Endothelial cell of umbilical vein (primary cell): ENCODE data around the gene PIGO. TPM values are rescaled to one million over a fixed set of nuclear protein-coding genes. Genes with fewer than 3 reads are reported as not detected.

Experiments
- BruUV-seq: library from RNA; stranded (reverse); fragments of 400-500 nt; replicated peaks from 2 replicates; lab custom pipeline; 2021; lab: Mats Ljungman, UMichigan
- CTCF ChIA-PET: fragments of 300-600, 350-600 bp; sonication (Branson Sonifier 250); formaldehyde crosslinking; loops from one replicate; lab custom pipeline; 2021; ENCODE audit warnings: antibody characterized with exemption, inconsistent platforms; lab: Charles Lee
- POLR2A ChIA-PET: fragments of 300-600, 350-600 bp; sonication (Branson Sonifier 250); formaldehyde crosslinking; loops from one replicate; lab custom pipeline; 2021; ENCODE audit warnings: antibody characterized with exemption, inconsistent platforms; lab: Charles Lee
- DNase-seq: peaks from one replicate; pipeline ENCODE4 v3.0.0-alpha.2; 2011; ENCODE audit warnings: low read depth, low spot score
- FAIRE-seq: peaks from 2 replicates; lab custom pipeline; 2011; peaks lifted over from hg19 to GRCh38; lab: Jason Lieb, UNC
- H2AFZ ChIP-seq: 2 replicates; pipeline ENCODE4 v1.6.0; 2012; ENCODE audit warnings: low read depth, low read length, control low read depth, inconsistent platforms
- H3K27ac ChIP-seq: 2 replicates; pipeline ENCODE4 v1.5.1; 2011; ENCODE audit warnings: low read depth, mild to moderate bottlenecking, control low read depth, low read length, moderate library complexity; ENCODE audit not compliant: insufficient read depth
- H3K27me3 ChIP-seq, 2 experiments: 2 replicates each; pipeline versions ENCODE4 v1.6.0 to v1.6.1; 2011; ENCODE audit warnings: low read length in 2 of 2, mixed read lengths in 1 of 2; ENCODE audit not compliant: control insufficient read depth in 2 of 2, insufficient read depth in 2 of 2
- H3K36me3 ChIP-seq, 2 experiments: 2 replicates in 1 of 2; 3 replicates in 1 of 2; pipeline ENCODE4 v1.5.1; 2011; ENCODE audit warnings: low read length in 2 of 2, mild to moderate bottlenecking in 1 of 2, moderate library complexity in 1 of 2; ENCODE audit not compliant: control insufficient read depth in 2 of 2, insufficient read depth in 2 of 2; ENCODE audit errors: extremely low read depth in 1 of 2
- H3K4me1 ChIP-seq: 3 replicates; pipeline ENCODE4 v1.5.1; 2011; ENCODE audit warnings: mild to moderate bottlenecking, low read length; ENCODE audit not compliant: control insufficient read depth, insufficient read depth; ENCODE audit errors: extremely low read depth
- H3K4me2 ChIP-seq: 2 replicates; pipeline ENCODE4 v1.6.1; 2011; ENCODE audit warnings: low read length, control low read depth, mixed read lengths; ENCODE audit not compliant: insufficient read depth
- H3K4me3 ChIP-seq, 3 experiments: fragments of 200-600 bp in 1 of 3; sonication (generic), shearing (Covaris generic) in 1 of 3; replicated peaks in 1 of 3; 2 replicates each; pipeline ENCODE4 v1.5.1; 2011 to 2016; ENCODE audit warnings: control low read depth in 3 of 3, low read length in 3 of 3, mild to moderate bottlenecking in 2 of 3, inconsistent platforms in 1 of 3, low read depth in 1 of 3, moderate library complexity in 1 of 3; ENCODE audit not compliant: insufficient read depth in 1 of 3
- H3K79me2 ChIP-seq: 2 replicates; pipeline ENCODE4 v1.6.0; 2012; ENCODE audit warnings: low read length, inconsistent platforms; ENCODE audit not compliant: control insufficient read depth, insufficient read depth
- H3K9ac ChIP-seq: replicated peaks from 2 replicates; pipeline ENCODE3; 2011; ENCODE audit warnings: low read length, control low read depth; ENCODE audit not compliant: insufficient read depth; ENCODE audit errors: extremely low read depth
- H3K9me1 ChIP-seq: replicated peaks from 3 replicates; pipeline ENCODE4 v1.6.0; 2011; ENCODE audit warnings: mild to moderate bottlenecking, low read length; ENCODE audit not compliant: control insufficient read depth, insufficient read depth; ENCODE audit errors: extremely low read depth
- H3K9me3 ChIP-seq: replicated peaks from 2 replicates; pipeline ENCODE4 v1.5.1; 2012; ENCODE audit warnings: low read length, inconsistent platforms; ENCODE audit not compliant: control insufficient read depth, insufficient read depth
- H4K20me1 ChIP-seq: replicated peaks from 2 replicates; pipeline ENCODE3; 2011; ENCODE audit warnings: mild to moderate bottlenecking, low read length; ENCODE audit not compliant: control insufficient read depth, insufficient read depth; ENCODE audit errors: extremely low read depth
- CTCF ChIP-seq, 2 donors: IDR thresholded peaks; 1 replicate in 1 of 2; 2 replicates in 1 of 2; pipeline ENCODE4 v1.5.1; 2011; ENCODE audit warnings: low read length in 2 of 2, mild to moderate bottlenecking in 2 of 2, moderate library complexity in 2 of 2, control low read depth in 1 of 2, inconsistent platforms in 1 of 2, low read depth in 1 of 2; ENCODE audit not compliant: insufficient read depth in 1 of 2; ENCODE audit errors: extremely low read depth in 1 of 2
- EZH2 ChIP-seq: IDR thresholded peaks from 2 replicates; pipeline ENCODE4 v1.6.1; 2012; ENCODE audit warnings: borderline replicate concordance, low read depth, mild to moderate bottlenecking, moderate library complexity, low read length, inconsistent platforms; ENCODE audit not compliant: severe bottlenecking
- FOS ChIP-seq: IDR thresholded peaks from 2 replicates; pipeline ENCODE4 v1.6.1; 2011; ENCODE audit warnings: mild to moderate bottlenecking, low read length, moderate library complexity, borderline replicate concordance; ENCODE audit not compliant: insufficient read depth
- GATA2 ChIP-seq: IDR thresholded peaks from 2 replicates; pipeline ENCODE4 v1.7.0; 2011; ENCODE audit warnings: low read depth, mild to moderate bottlenecking, moderate library complexity, mixed read lengths, low read length; ENCODE audit not compliant: insufficient read length, insufficient read depth
- JUN ChIP-seq: IDR thresholded peaks from 2 replicates; pipeline ENCODE4 v1.6.1; 2011; ENCODE audit warnings: borderline replicate concordance, low read depth; ENCODE audit not compliant: insufficient read length, insufficient read depth
- MAX ChIP-seq: IDR thresholded peaks from 2 replicates; pipeline ENCODE4 v1.6.1; 2011; ENCODE audit not compliant: insufficient read depth, insufficient read length
- MYC ChIP-seq: IDR thresholded peaks from one replicate; pipeline ENCODE4 v1.6.1; 2011; ENCODE audit warnings: mild to moderate bottlenecking, low read depth, low read length
- POLR2A ChIP-seq: IDR thresholded peaks from 2 replicates; pipeline ENCODE4 v1.6.1; 2012; ENCODE audit warnings: low read depth, mild to moderate bottlenecking, control low read depth, low read length
- POLR2AphosphoS5 ChIP-seq: IDR thresholded peaks from 2 replicates; pipeline ENCODE4 v1.6.1; 2012; ENCODE audit warnings: low read depth, mild to moderate bottlenecking, control low read depth, low read length, moderate library complexity; ENCODE audit not compliant: insufficient read depth
- dilution Hi-C: fragments of 300-500 bp; cut with MboI; formaldehyde crosslinking; loops from one replicate; pipeline ENCODE4 v1.15.0; 2019; ENCODE audit warnings: low sequenced_read_pairs; ENCODE audit not compliant: extremely low pct_ligation_motif_present
- intact Hi-C: fragments of 100-400 bp; cut with micrococcal nuclease; formaldehyde crosslinking; loops from one replicate; pipeline ENCODE4 v1.10.0; 2022
- polyA plus RNA-seq, 4 experiments: library from polyadenylated mRNA; depleted of rRNA in 3 of 4; stranded (reverse) in 3 of 4; unstranded in 1 of 4; fragments of >200 nt; gene quantifications; 2 replicates each; pipeline versions ENCODE4 v1.2.1 to v1.2.3, GENCODE V29; 2011 to 2012; ENCODE audit warnings: missing spikeins in 1 of 4
- total RNA-seq: library from RNA; stranded (reverse); gene quantifications from 2 replicates; pipeline ENCODE4 v1.2.3, GENCODE V29; 2021

Gene PIGO
- total and polyA plus RNA-seq, 2 donors (not counting 3 experiments of a cell fraction or from before 2014, with no cell fraction given) = 23.5 to 27.3 TPM

GRCh38 chr9:35071814-35072460 lies 24.5 kb downstream of the PIGO start:
- DNase-seq = peak; percentile 85
- H4K20me1 ChIP-seq = peaks cover 13% of the 10 kb centered on the region

More at GRCh38 chr9:35071814-35072460, 24.5 kb downstream of the PIGO start:
- BruUV-seq = no TSS peak
- Histone ChIP-seq H3K27me3 (no peaks in the 10 kb centered on the region), H3K9me1 (no peaks in the 10 kb centered on the region), H3K79me2 (peaks cover 55% of the 10 kb centered on the region), H3K9me3 (no peaks in the 10 kb centered on the region), H3K4me2 (peak overlapping the region; percentile 98), H3K9ac (peak overlapping the region; percentile 99), H3K36me3 (peaks cover 15 to 21% of the 10 kb centered on the region in 2 experiments), H2AFZ (no peak overlapping the region), H3K4me1 (peaks cover 29% of the 10 kb centered on the region), H3K4me3 (peak overlapping the region; percentile 79 to 97 (median 96)), H3K27ac (peak overlapping the region; percentile 95)
- FAIRE-seq = no peak
- no peak for TF ChIP-seq GATA2
- TF ChIP-seq MAX = peak; percentile 10
- no peak for TF ChIP-seq MYC
- TF ChIP-seq POLR2AphosphoS5 = peak; percentile 71
- TF ChIP-seq FOS = no peak
- TF ChIP-seq JUN = no peak
- TF ChIP-seq CTCF (IDR thresholded peaks at IDR 0.05; ENCODE audit: extremely low read depth in 1 of 2, insufficient read depth in 1 of 2, low read depth in 1 of 2, low read length in 2 of 2) = peak; percentile 25 to 65
- no peak for TF ChIP-seq EZH2
- TF ChIP-seq POLR2A = peak; percentile 51
- dilution Hi-C loops = no loop called here
- intact Hi-C loops = loop anchor here (1.0 to 2.0 kb wide), 5 partner anchors 8 to 405 kb away; partner anchors contain the start of genes DNAJB5 and PIGO
- CTCF ChIA-PET = interaction anchor here (0.6 to 2.6 kb wide), 13 partner anchors 8 to 1791 kb away, joined by 3 to 18 read pairs (median 6); partner anchors contain the start of genes FANCG and PIGO
- POLR2A ChIA-PET = interaction anchor here (0.9 to 1.9 kb wide), 11 partner anchors 8 to 45 kb away, joined by 3 to 12 read pairs (median 4); partner anchors contain the start of genes ATOSB, FANCG, PIGO and STOML2
